Left colon (tissue), 2 donors: Measurements from ENCODE around the gene RIPOR2. TPM values are rescaled to one million over a fixed set of nuclear protein-coding genes. Genes with fewer than 3 reads are reported as not detected.
"Not testable (repeated sequence)": the region's sequence is repeated elsewhere in the genome, so short reads cannot be mapped to it uniquely, and the experiment has no call there.

Source experiments
- ATAC-seq: fragments of 200-7000 bp; cut with Tn5 transposase; one replicate; pipeline ENCODE4 v1.9.1; 2020; ENCODE audit warnings: mild to moderate bottlenecking, moderate library complexity
- DNase-seq, 2 donors: peaks; one replicate each; pipeline ENCODE4 v3.0.0-alpha.2; 2020
- intact Hi-C, 2 donors: fragments of 100-400 bp; cut with DNase I in 1 of 2; cut with micrococcal nuclease in 1 of 2; formaldehyde crosslinking; loops; one replicate each; pipeline versions ENCODE4 v1.11.2 to v1.14.0; 2022; cut with DNase I, micrococcal nuclease
- total RNA-seq, 2 donors: library from RNA; stranded (reverse); fragmentation: NEBNext Ultra II Directional; extraction: Animal tissue kit (Norgen Biotek cat#: 25700); gene quantifications; one replicate each; pipeline ENCODE4 v1.2.1, GENCODE V29; 2021
- donor health status: DM: no; HTN: no; CAD: no.
- donor health status: DM: yes; HTN: yes; CAD: no.

RIPOR2 gene
- total RNA-seq, 2 donors from 2014 or later = 1.7 to 2.8 TPM

DNA sequence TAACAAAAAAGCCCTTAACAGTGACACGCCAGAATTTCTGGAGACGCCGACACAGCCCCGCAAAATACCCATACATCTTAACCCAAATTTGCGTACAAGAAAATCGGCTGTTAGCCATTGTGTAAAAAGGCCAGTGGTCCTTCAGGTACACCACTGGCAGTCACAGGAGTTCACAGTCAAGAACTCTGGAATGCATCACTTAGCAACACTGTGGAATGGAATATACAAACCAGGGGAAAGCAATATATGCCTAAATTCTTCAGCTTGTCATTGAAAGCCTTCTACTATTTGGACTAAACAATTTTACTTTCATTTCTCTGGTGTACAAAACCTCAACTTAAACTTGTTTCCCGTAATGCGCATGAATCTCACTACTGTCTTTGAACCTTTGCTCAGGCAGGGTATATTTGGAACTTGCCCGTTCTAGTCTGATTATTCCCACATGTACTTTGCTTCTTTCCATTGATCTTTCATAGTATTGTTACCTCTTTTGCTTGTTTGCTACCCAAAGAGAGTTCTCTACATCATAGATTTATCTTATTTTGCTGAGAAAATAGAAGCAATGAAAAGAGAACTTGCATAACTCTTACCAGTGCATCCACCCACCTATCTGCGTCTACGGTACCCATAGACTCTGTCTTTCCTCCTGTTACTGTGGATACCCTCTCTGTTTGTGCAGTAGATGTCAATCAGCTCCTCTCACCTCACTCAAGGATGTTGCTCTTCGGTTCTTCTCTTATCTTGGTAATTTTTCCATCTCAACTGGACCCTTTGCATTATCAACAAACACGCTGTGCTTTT is 136.8 kb downstream of the RIPOR2 start, which contains the start of gene ARMH2:
Gene ARMH2 (minus strand): TSS at position 178 of the 801 bp plus-strand sequence. CDS start 60 bp downstream, at position 118.
- DNase-seq = no peak
- no peak for ATAC-seq

DNA sequence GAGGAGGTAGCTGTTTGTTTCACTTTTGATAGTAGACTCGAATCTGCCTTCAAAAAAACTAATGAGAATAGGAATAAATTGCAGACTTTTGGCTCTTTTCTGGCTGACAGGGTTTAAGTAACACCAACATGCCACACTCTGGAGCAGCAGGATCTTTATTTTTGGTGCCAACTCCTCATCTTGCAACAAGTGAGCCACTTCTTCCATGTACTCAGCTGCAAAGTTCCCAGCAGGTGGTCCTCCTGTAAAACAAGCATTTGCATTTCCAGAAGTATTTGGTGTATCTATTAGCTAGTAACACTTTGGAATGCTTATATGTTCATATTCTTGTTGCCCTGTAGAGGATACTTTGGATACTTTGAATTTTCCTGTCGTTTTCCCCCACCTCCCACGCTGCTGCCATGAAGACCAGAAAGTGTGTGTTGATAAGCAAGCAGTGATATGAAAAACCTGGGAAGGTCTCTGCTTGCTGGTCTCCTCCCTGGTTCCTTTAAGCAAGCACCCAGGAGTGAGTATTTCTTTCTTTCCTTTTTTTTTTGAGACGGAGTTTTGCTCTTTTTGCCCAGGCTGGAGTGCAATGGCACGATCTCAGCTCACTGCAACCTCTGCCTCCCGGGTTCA is 138.1 kb downstream of the RIPOR2 start:
- DNase-seq (no peak), ATAC-seq (no peak)
- intact Hi-C loops = no loop called here

More for the DNA sequence above, 136.8 kb downstream of the RIPOR2 start, which contains the start of gene ARMH2:
- intact Hi-C loops = no loop called here

DNA sequence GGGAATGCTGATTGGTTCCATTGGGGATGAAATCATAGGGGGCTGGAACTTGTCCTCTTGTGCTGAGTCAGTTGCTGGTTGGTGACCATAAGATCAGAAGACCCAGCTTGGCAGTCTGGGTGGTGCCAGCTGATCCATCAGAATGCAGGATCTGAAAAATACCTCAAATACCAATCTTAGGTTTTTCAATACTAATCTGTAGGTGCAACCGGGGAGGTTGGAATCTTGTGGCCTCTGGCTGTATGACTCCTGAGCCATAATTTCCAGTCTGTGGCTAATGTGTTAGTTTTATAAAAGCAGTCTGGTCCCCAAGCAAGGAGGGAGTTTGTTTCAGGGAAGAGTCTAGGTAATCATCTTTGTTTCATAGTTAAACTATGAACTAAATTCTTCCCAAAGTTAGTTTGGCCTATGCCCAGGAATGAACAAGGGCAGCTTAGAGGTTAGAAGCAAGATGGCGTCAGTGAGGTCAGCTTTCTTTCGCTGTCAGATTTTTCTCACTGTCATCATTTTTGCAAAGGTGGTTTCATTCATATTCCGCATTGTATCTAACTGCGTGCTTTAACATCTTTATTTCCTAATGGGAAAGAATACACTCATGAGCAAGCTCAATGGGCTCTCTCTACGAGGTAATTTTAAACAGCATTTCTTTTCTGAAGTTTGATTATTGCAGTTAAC is 139.0 kb downstream of the RIPOR2 start:
- DNase-seq (no peak), ATAC-seq (no peak)
- intact Hi-C loops = no loop called here

DNA sequence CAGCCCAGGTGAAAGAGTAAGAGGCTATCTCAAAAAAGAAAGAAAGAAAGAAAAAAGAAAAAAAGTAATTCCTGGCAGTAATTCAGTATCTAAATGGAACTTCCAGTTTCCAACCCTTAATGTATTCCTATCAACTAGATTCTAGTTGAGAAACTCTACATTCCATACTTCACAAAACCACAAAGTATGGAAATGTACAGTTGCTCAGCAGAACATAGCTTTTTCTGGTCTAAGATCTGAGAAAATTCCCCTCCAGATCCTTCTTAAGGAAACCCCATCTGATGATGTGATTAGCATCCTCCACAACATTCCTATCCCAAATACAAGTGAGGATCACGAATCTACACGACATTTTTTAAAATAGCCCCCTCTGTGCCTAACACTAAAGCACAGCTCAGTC is 140.7 kb downstream of the RIPOR2 start:
- DNase-seq (no peak), ATAC-seq (no peak)
- intact Hi-C loops = no loop called here

DNA sequence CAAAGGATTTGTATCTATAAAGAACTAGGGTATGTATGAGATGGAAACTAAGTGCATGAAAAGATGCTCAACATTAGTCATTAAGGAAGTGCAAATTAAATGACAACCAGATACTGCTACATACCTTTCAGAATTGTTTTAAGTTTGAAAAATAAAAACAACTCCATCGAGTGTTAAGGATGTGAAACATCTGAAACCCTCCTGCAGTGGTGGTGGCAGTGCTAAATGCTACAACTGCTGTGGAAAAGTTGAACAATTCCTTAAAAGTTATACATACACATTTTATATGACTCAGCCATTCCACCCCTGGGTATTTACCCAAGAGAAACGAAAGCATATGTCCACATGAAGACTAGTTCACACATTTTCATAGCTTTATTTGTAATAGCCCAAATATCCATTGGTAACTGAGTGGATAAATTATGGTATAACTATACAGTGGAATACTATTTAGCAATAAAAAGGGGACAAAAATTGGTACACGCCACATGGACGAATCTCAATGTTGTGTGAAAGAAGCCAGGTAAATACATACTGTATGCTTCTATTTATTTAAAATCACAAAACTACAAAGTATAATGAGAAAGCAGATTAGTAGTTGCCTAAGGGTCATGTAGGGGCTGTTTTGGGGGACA is 147.6 kb downstream of the RIPOR2 start:
- peak; percentile 8 for ATAC-seq
- DNase-seq = no peak
- intact Hi-C loops = no loop called here

DNA sequence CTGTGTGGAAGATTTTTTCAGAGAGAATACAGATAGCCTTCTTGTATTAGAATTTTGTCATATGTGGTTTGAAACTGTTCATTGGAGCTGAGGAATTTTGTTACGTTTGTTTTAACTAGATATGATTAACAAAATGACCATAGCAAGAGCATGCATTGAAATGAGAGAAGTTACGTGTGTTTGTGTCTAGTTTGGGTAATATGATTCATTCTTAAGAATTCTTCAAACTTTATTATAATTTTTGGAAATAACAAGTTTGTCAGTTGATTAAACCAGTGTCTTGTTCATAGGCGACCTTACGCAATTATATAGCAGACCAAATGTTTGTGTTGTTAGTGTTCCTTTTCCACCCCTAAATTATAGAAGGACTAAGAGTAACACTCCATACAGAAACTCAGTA is 155.6 kb downstream of the RIPOR2 start:
- DNase-seq (no peak), ATAC-seq (no peak)
- intact Hi-C loops = no loop called here

DNA sequence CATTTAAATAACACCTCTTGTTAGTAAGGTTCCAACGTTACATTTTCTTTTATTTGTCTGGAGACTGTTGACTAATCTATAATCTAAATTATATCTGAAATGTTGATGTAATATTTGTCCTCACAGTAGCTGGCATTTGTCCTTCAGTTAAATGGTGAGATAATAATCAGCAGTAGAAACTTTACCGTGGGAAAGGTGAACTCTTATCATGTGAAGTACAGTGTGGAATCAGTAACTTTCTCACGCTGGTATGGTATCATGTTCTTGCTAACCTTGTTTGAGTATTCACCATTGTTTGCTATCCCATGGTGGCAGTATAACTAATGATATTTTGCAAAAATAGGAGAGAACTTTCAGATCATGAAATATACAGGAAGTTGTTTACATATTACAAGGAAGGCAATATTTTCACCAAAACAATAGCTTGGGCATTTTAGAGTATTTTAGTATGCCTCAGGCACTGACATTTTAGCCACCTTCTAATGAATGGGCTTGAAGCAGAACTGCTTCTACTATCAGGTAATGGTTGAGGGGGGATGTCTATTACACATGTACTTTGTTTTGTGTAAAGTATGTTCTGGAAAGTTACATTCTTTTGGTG is 156.2 kb downstream of the RIPOR2 start:
- DNase-seq (no peak), ATAC-seq (peak; percentile 40)
- intact Hi-C loops = no loop called here

DNA sequence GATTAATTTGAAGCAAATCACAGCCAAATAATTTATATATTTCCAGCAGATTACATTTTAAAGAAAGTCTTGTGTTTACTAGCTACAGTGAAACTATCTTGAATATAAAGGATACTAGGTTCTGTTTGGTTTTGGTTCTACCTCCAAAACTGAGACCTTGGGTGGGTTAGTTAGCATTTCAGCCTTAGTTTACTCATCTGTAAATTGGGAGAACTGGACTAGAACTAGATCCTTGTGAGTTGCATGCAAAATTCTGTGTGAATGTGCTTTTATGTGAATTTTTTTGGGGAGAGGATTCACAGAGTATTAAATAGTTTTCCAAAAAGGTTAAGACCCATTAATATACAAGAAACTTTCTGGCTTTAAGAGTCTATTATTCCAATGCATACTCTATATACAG is 156.9 kb downstream of the RIPOR2 start:
- ATAC-seq = no peak
- intact Hi-C loops = no loop called here
- DNase-seq = no peak

DNA sequence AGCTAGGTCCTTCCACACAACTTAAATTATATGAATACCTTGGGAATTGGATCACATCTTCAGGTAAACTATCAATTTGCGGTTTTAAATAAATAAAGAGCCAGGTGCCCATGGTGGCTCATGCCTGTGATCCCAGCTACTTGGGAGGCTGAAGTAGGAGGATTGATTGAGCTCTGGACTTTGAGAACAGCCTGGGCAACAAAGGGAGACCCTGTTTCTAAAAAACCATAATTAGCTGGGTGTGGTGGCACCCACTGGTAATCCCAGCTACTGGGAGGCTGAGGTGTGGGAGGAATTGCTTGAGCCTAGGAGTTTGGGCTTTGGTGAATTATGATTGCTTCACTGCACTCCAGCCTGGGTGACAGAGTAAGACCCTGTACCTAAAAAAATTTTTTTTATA is 157.6 kb downstream of the RIPOR2 start:
- intact Hi-C loops = no loop called here
- ATAC-seq = peak; percentile 5
- no peak for DNase-seq

DNA sequence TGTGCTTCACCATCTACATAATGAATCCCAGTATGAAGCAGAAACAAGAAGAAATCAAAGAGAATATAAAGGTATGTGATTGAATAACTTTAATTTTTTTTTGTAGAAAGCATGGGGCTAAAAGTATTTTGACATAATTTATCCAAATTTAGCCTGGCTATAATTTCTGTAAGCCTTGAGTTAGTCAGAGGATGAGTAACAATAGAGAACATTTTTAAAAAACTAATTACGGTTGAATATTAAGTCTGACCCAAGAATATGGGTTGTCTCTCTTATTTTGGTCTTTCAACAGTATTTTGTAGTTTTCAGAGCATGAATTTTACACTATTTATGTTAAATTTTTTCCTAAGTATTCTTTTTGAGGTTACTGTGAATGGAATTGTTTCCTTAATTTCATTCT is 158.5 kb downstream of the RIPOR2 start:
- intact Hi-C loops = no loop called here
- ATAC-seq = no peak

DNA sequence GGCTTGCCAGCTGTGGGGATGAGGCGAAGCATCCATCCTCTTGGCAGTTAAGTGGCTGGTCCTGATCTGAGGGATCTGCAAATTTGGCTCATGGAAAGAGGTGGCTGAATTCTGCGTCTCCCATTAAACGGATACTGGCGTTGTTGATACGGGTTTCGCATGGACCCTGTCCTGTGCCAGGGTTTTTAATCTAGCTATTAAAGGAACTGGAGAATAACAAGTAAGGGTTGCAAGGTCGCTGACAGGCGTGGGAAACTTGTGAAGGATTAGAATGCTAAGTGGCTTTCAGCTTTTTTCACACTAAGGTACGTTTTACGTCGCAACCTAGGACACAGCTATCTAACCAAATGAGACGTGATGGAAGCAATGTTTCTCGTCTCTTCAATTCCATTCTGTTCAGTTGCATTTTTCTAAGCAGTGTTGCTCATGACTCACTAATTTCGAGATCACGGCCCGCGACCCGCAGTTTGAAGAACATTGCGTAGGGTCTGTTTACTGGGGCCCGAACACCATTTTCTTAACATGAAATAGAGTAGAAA is 160.2 kb downstream of the RIPOR2 start:
- ATAC-seq (peak; percentile 7), DNase-seq (peak in 1 of 2 donors; percentile 30)
- intact Hi-C loops = no loop called here

More for the DNA sequence above, 158.5 kb downstream of the RIPOR2 start:
- DNase-seq = no peak

DNA sequence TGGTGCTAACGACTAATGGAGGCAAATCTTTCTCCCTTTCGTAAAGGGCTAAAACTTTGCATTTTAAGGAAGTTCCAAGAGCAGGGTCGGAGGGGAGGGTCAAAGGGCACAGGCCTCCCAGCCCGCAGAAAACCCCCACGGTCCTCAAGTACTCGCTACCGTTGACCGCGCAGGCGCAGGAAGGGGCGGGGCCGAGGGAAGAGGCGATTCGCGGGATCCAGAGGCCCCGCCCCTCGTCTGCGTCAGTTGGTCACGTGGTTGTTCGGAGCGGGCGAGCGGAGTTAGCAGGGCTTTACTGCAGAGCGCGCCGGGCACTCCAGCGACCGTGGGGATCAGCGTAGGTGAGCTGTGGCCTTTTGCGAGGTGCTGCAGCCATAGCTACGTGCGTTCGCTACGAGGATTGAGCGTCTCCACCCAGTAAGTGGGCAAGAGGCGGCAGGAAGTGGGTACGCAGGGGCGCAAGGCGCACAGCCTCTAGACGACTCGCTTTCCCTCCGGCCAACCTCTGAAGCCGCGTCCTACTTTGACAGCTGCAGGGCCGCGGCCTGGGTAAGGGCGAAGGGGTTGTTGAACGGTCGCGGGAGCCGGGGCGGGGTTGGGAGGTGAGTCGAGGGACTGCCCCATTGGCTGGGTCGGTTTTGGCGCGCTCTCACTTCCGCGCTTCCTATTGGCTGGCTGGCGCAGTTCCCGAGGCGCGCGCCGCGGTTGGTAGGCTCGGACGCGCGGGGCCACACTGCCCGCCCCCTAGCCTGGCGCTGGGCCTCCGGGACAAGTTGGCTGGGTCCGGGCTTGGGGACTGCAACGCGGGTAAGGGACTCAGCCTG is 160.9 kb downstream of the RIPOR2 start, which contains the start of gene GMNN:
Gene GMNN (plus strand): TSS at position 242 of the 824 bp plus-strand sequence. CDS start 2,310 bp downstream, outside the sequence.
- DNase-seq (peak; percentile 98 to 100), ATAC-seq (peak; percentile 84)
- intact Hi-C loops = no loop called here

DNA sequence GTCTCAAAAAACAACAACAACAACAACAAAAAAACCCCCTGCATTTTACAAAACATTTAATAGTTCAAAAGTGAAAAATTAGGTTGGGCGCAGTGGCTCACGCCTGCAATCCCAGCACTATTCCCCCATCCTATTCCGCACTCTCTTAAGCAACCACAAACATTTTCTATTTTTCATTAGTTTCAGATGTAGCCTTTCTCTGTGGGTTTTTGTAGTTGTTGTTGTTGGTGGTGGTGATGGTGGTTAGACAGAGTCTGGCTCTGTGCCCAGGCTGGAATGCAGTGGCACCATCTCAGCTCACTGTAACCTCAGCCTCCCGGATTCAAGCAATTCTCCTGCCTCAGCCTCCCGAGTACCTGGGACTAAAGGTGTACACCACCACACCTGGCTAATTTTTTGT is 167.4 kb downstream of the RIPOR2 start:
- DNase-seq (no peak), ATAC-seq (no peak)
- intact Hi-C loops = loop anchor here in 1 of 2 donors (10.0 kb wide), 1 partner anchor 184 kb away; no protein-coding TSS in a partner anchor

DNA sequence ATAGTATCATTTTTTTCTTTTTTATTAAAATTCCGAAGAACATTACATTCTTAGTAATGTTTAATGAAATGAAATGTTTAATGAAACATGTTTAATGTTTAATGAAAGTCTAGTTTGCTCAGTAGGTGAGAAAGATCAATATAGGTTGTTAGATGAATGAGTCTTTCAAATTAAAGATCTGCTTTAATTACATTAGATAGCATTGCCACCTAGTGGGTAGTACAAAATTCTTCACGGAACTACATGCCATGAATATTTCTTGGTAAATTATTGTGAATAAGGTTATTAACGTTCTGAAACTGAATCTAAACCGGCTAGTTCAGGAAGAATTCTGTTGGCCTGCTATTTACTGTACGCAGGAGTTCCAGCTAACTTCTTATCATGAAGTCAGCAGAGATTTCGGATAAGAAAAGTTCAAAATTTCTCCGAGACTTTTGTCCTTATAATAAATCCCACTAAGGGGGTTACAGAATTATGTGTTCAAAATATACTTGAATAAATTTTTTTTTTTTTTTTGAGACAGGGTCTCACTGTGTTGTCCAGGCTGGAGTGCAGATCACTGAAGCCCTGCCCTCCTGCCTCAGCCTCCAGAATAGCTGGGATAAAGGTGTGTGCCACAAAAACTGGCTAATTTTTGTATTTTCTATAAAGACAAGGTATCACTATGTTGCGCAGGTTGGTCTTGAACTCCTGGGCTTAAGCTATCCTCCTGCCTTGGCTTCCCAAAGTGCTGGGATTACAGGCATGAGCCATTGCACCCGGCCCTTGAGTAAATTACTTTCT is 168.9 kb downstream of the RIPOR2 start:
- DNase-seq (no peak), ATAC-seq (peak; percentile 73)
- intact Hi-C loops = loop anchor here in 1 of 2 donors (10.0 kb wide), 1 partner anchor 182 kb away; no protein-coding TSS in a partner anchor

DNA sequence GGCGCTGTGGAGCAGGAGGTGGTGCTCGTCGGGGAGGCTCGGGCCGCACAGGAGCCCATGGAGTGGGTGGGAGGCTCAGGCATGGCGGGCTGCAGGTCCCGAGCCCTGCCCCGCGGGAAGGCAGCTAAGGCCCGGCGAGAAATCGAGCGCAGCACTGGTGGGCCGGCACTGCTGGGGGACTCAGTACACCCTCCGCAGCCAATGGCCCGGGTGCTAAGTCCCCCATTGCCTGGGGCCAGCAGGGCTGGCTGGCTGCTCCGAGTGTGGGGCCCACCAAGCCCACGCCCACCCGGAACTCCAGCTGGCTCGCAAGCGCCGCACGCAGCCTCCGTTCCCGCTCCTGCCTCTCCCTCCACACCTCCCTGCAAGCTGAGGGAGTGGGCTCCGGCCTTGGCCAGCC is 169.8 kb downstream of the RIPOR2 start:
- intact Hi-C loops = loop anchor here in 1 of 2 donors (10.0 kb wide), 1 partner anchor 181 kb away; no protein-coding TSS in a partner anchor
- not testable (repeated sequence) for ATAC-seq, DNase-seq
